ENCODE measurements around the gene BORCS5.
"Not testable (repeated sequence)": the region's sequence is repeated elsewhere in the genome, so short reads cannot be mapped to it uniquely, and the experiment has no call there.

BORCS5 gene

DNA sequence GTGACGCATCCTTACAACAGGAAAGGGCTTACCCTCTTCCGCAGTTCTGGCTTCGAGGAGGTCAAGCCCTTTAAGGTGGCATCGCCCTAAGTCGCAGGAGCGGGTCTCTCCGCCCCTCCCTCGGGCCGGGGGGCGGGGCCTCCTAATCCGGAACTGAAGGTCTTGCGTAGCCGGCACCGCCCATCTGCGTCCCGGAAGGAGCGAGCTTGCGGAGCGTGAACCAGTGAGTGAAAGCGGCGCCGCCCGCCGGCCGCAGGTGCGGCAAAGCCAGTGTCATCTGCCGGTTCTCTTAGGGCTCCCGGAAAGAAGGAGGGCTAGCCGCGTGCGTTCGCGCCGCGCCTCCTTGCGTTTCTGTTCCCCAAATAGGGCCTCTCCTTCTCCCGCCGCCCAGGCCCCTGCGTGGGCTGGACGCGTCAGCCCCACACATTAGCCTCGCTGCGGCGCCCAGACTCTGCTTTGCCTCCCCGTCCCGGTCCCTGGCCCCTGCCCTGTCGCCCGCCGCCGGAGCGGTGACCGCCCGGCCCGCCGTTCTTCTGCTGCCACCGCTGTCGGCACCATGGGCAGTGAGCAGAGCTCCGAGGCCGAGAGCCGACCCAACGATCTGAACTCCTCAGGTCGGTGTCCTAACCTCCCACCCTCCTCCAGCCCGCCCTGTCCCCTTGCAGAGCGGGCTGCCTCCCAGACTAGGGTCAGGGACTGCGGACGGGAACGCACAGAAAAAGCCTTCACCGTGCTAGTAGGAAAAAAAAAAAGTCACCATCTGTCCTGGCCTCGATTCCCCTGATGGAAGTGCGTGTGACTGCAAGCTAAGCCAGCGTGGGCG is at the start of gene BORCS5:
BORCS5 (plus strand) TSS at position 183 of the 823 bp plus-strand sequence; CDS start at position 557, 374 bp downstream.
- peak; percentile 98 for DNase-seq

DNA sequence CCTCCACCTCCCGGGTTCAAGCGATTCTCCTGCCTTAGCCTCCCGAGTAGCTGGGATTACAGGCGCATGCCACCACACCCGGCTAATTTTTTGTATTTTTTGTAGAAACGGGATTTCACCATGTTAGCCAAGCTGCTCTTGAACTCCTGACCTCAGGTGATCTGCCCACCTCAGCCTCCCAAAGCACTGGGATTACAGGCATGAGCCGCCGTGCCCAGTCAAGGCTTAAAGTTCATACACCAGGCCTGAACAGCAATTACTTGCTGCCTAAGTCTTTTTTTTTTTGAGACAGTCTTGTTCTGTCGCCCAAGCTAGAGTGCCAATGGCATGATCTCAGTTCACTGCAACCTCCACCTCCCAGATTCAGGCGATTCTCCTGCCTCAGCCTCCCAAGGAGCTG is 46.2 kb upstream of the BORCS5 start:
- not testable (repeated sequence) for DNase-seq

GRCh38 chr12:12315838-12316237 is 41.0 kb upstream of the BORCS5 start:
- no peak for DNase-seq

DNA sequence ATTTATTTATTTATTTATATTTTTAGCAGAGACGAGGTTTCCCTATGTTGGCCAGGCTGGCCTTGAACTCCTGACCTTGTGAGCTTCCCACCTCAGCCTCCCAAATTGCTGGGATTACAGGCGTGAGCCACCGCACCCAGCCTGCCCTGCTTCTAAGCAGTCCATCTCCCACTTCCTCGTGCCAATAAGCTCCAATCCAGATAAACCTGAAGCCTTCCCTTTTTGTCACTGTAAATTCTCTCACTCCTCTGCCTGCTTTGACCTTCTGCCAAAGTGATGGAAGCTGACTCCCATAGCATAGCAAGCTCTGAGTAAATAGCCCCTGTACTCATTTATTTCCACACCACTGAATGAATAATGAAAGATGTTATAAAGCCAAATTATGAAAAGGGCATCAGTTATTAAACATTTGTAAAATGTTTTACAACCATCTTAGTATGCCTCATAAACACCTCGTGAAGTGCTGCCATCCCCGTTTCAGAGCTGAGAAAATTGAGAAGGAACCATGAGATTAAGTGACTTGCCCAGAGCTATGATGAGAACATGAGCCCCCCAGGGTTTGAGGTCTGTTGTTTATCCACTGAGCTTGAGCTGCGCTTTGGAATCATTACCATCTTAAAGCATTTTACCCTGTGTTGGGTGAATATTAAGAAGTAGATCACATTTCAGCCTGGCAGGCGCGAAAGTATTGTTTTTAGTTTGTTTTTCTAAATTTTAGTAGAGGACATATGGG is 37.3 kb upstream of the BORCS5 start:
- DNase-seq, result no peak

DNA sequence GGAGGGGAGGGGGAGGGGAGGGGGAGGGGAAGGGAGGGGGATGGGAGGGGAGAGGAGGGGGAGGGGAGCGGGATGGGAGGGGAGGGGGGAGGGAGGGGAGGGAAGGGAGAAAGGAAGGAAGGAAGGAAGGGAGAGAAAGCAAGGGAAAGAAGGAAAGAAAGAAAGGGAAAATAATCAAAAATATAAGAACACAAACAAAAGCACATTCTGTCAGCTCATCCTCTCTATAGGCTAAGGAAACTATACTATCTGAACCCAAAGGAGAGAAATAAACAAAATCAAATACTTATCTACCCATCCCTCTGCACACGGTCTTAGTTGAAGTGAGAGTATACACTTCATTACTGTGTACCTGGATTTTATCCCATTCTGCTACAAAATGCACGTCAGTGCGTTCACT is 33.8 kb upstream of the BORCS5 start:
- DNase-seq, result no peak

DNA sequence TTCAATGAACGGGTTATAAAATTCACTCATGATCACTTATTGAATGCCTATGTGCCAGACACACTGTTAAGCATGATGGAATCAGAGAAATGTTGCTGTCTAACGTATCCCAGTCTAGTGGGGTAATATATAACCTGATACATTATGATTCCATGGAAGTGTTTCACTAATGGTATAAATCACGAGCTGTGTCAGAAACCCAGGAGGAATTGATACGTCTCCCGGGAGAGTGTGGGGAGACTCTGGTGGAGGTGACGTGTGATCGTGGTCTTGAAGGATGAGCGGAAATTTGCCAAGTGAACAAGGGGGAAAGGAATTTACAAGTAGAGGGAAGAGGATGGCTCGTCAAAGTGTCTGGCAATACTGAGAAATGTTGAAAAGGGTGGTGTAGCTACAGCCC is 33.3 kb upstream of the BORCS5 start:
- no peak for DNase-seq

DNA sequence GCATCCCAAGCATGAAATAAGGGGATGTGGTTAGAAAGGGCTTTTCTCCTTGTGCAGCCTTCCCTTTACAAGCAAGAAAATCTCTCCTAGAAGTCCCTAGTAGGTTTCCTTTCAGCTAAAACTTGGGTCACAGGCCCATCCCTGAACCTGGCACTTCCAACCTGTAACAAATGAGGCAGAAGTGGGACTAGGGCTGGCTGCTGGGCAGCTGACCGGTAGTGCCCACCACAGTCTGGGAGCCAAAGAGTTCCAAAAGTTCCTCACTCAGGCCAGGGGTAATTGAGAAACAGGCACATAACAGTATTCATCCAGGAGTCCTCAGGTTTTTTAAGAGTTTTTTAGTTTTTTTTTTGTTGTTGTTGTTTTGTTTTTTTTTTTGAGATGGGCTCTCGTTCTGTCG is 30.6 kb upstream of the BORCS5 start:
- no peak for DNase-seq

DNA sequence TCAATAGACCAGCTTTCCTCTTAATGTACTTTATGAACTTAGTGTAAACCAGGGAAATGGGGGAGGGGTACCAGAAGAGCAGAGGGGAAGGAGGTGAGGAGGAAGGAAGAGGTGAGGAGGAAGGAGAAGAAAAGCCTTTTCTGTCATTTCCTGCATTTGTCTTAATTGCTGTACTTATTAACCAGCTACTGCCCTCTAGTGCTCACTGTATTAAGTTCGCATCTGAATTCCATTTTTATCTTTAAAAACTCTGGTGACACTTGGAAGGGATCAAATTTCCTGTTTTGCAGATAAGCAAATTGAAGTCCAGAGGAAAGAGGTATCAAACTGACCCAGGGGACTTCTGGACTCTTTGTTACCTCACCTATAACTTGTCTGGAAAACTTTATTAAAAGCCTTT is 29.1 kb upstream of the BORCS5 start:
- DNase-seq, result peak; percentile 40

GRCh38 chr12:12331244-12331771 is 25.6 kb upstream of the BORCS5 start:
- no peak for DNase-seq

- DNase-seq, result peak; percentile 58
Observed at GRCh38 chr12:12331896-12332295, 25.0 kb upstream of the BORCS5 start.

- DNase-seq, result peak; percentile 99
Observed at GRCh38 chr12:12333407-12334366, 23.2 kb upstream of the BORCS5 start.

DNA sequence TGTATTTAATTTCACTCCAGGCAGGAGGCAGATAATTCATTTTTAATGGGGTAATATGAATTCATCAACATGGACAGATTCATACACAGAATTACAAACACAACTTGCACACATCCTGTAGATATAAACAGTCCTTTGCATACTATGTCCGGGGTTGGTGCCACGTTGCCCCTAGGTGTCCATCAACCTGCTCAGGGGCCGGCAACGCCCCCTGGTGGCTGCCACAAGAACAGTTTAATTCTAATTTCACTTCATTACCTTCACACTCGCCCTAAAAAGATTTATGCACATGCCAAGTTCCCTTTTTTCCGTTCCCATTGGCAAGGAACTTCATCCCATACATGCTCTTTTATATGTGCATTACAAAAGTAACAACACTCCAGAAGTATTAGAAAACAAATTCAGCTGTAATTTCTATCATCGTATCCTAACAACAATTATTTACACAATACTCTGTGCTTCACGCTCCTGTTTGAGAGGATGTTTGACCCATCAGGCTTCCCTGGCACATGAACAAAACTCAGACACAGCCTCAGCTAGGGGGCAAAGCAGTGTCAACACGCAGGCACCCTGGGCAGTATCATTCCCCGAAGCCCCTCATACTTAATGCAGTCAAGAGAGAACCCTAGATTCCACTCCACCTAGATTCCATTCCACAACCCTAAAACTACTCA is 22.4 kb upstream of the BORCS5 start:
- peak; percentile 64 for DNase-seq

GRCh38 chr12:12336049-12336411 is 20.8 kb upstream of the BORCS5 start:
- no peak for DNase-seq

DNA sequence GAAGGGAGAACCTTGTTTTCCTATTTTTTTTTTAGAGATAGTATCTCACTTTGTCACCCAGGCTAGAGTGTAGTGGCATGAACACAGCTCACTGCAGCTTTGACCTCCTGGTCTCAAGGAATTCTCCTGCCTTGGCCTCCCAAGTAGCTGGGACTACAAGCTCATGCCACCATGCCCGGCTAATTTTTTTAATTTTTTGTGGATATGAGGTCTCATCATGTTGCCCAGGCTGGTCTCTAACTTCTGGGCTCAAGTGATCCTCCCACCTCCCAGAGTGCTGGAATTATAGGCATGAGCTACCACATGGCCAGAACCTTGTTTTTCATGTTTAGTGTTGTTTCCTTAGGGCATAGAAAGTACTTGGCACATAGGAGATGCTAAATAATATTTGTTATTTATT is 20.4 kb upstream of the BORCS5 start:
- no peak for DNase-seq

GRCh38 chr12:12338527-12339168 is 18.2 kb upstream of the BORCS5 start:
- no peak for DNase-seq

DNA sequence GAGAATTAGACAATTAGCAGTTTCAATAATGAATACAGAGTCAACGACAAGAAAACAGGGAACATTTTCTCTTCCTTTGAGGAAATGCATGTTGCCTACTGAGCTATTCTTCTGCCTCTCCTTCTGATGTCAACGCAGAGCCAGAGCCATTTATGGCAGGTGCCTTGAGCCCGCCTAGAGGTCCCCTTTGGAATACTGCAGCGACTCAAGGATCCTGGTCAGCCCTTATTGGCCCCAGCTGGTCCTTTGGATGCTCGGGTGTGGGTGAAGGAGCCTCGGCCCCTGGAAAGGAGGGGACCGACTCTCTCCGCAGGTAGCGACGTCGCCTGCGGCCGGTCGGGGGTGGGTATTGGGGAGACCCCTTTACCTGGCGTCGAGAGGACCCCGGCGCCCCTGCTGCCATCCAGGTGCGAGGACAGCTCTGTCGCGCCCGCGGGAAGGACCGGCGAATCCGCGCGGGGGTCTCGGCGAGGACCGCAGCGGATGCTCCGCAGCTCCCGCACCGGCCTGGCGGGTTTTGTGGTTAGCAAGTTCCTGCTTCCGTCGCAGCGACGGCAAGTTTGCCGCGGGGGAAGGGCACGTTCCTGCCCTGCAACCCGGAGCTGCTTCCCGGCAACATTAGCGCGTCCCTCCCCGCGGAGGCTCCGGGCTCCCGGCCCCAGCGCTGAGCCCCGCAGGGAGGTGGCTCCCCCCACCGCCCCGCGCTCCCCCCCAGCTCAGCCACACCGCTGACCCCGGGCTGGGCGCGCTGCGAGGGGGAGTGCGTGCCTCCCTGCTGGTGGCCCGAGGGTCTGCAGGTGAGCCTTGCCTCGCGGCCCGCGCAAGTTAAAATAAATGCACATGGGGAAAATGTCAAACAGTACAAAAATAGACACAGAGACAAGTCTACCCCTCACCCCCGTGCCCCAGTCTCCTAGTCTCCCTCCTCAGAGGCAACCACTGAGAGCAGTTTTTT is 6.9 kb upstream of the BORCS5 start, which contains the start of gene MANSC1:
MANSC1 (minus strand) TSS at position 532 of the 955 bp plus-strand sequence. CDS start 6,928 bp downstream, outside the sequence.
- DNase-seq, result peak; percentile 61

DNA sequence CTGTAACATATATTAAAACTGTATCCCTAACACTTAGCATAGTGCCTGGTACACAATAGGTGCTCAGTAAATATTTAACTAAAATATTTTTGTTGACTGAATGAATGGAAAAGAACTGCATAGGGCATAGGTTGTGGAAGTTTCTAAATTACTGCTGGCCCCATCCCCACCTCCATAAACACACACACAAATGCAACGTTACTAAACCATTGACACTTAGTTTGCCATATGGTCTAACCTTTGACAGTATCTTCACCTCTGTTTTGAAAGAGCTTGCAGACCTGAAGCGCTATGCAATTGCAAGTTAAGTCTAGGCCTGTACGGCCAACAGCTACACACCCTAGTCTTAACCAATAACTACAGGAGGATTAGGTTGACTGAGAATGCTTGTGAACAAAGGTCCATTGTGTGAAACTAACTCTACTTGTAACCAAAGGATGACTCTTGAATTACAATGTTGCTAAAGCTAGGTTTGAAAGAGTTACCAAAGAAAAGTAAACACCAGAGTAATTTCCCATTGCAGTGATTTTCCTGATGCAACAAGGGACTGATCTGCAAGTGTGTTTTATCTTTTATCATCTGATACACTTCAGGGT is 5.9 kb upstream of the BORCS5 start:
- peak; percentile 27 for DNase-seq

DNA sequence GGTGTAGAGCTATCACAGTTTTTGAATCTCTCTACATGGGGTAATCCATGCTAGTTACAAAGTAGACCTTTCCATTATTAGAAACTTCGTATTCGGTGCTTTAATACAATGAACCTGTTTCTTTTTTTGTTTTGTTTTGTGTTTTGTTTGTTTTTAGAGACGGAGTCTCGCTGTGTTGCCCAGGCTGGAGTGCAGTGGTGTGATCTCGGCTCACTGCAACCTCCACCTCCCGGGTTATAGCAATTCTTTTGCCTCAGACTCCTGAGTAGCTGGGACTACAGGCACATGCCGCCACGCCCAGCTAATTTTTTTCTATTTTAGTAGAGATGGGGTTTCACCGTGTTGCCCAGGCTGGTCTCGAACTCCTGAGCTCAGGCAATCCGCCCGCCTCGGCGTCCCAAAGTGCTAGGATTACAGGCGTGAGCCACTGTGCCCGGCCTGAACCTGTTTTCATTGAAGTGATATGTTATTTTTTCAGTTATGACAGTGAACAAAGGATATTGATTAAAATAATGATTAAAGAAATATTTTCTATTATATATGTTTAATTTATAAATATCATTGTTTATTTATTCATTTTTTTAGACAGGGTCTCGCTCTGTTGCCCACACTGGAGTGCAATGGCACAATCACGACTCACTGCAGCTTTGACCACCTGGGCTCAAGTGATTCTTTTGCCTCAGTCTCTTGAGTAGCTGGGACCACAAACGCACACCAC is 5.3 kb upstream of the BORCS5 start:
- DNase-seq, result not testable (repeated sequence)

- DNase-seq, result no peak
Observed at GRCh38 chr12:12353276-12353675, 3.6 kb upstream of the BORCS5 start.

Data from NCI-H345 (cell line).